ENCODE results near the gene RABGEF1.
"Not testable (repeated sequence)": the region's sequence is repeated elsewhere in the genome, so short reads cannot be mapped to it uniquely, and the experiment has no call there.

The RABGEF1 gene

GRCh38 chr7:66725843-66726242 lies 14.7 kb upstream of the RABGEF1 start:
- Mint-ChIP-seq H3K4me3 (no peak overlapping the region), H3K27me3 (no peaks in the 10 kb centered on the region), H3K9me3 (peaks cover 12 to 18% of the 10 kb centered on the region in 2 donors), H3K4me1 (no peaks in the 10 kb centered on the region), H3K27ac (no peak overlapping the region)
- DNase-seq (no peak), ATAC-seq (no peak)

- DNase-seq = no peak
- H3K4me1 Mint-ChIP-seq = no peaks in the 10 kb centered on the region
- H3K4me3 Mint-ChIP-seq = no peak overlapping the region
- no peak overlapping the region for H3K27ac Mint-ChIP-seq
- H3K27me3 Mint-ChIP-seq = no peaks in the 10 kb centered on the region
- H3K9me3 Mint-ChIP-seq = peaks cover 12 to 18% of the 10 kb centered on the region in 2 donors
- no peak for ATAC-seq
Observed at GRCh38 chr7:66727058-66727457, 13.5 kb upstream of the RABGEF1 start.

GRCh38 chr7:66728571-66728970 lies 12.0 kb upstream of the RABGEF1 start:
- Mint-ChIP-seq H3K27ac (peak overlapping the region in 1 of 2 donors; percentile 6), H3K27me3 (no peaks in the 10 kb centered on the region), H3K4me1 (no peaks in the 10 kb centered on the region), H3K9me3 (peaks cover 12 to 18% of the 10 kb centered on the region in 2 donors), H3K4me3 (no peak overlapping the region)
- DNase-seq = no peak
- ATAC-seq = no peak

GRCh38 chr7:66729274-66729673 lies 11.3 kb upstream of the RABGEF1 start:
- Mint-ChIP-seq H3K4me1 (no peaks in the 10 kb centered on the region), H3K27ac (no peak overlapping the region)

DNA sequence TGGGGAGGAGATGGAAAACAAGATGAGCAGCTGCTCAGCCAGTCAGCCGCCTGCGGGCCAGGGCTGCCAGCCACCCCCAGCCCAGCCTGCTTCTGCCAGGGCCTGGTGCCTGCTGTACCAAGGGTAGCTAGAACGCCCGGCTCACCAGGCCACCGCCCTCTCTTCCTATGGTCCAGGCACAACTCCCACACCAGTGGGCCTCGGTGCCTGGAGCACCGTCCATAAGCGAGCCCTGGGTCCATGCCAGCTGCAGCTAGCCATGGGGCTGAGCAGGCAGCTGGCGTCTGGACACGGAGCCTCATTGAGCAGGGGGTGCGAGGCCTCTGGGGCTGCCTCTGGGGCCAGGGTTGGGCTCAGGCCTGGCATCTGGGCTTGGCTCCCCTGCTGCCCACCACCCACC lies 8.5 kb upstream of the RABGEF1 start:
- no peaks in the 10 kb centered on the region for H3K27me3 Mint-ChIP-seq
- DNase-seq (no peak), ATAC-seq (peak; percentile 38)
- H3K27ac Mint-ChIP-seq = no peak overlapping the region
- H3K4me3 Mint-ChIP-seq = no peak overlapping the region
- H3K4me1 Mint-ChIP-seq = peaks cover 18% of the 10 kb centered on the region
- H3K9me3 Mint-ChIP-seq = peaks cover 16 to 17% of the 10 kb centered on the region in 2 donors

More at GRCh38 chr7:66729274-66729673, 11.3 kb upstream of the RABGEF1 start:
- DNase-seq (no peak), ATAC-seq (no peak)
- Mint-ChIP-seq H3K9me3 (peaks cover 8 to 12% of the 10 kb centered on the region in 2 donors), H3K4me3 (no peak overlapping the region), H3K27me3 (no peaks in the 10 kb centered on the region)

DNA sequence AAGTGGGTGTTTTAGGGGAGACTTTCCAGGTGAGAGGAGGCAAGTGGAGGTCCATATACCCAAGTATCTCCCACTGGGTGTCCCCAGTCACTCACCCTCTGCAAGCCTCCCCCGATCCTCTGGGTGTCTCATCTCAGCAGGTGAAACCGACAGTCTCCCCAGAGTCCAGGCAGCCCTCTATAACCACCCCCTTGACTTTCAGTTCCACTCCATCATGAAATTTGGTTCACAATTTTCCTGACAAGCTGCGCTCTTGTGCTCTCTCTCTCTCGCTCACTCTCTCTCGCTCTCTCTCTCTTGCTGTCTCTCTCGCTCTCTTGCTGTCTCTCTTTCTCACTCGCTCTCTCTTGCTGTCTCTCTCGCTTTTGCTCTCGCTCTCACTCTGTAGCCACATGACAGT lies 8.1 kb upstream of the RABGEF1 start:
- ATAC-seq = peak; percentile 30
- H3K4me3 Mint-ChIP-seq = no peak overlapping the region

GRCh38 chr7:66734006-66734405 lies 6.5 kb upstream of the RABGEF1 start:
- Mint-ChIP-seq H3K27me3 (no peaks in the 10 kb centered on the region), H3K9me3 (peaks cover 16 to 17% of the 10 kb centered on the region in 2 donors), H3K4me3 (no peak overlapping the region), H3K4me1 (peaks cover 27% of the 10 kb centered on the region), H3K27ac (no peak overlapping the region)
- DNase-seq (no peak), ATAC-seq (no peak)

More for the DNA sequence above, 8.1 kb upstream of the RABGEF1 start:
- Mint-ChIP-seq H3K9me3 (peaks cover 16 to 17% of the 10 kb centered on the region in 2 donors), H3K4me1 (peaks cover 22% of the 10 kb centered on the region), H3K27me3 (no peaks in the 10 kb centered on the region), H3K27ac (no peak overlapping the region)
- DNase-seq = no peak

DNA sequence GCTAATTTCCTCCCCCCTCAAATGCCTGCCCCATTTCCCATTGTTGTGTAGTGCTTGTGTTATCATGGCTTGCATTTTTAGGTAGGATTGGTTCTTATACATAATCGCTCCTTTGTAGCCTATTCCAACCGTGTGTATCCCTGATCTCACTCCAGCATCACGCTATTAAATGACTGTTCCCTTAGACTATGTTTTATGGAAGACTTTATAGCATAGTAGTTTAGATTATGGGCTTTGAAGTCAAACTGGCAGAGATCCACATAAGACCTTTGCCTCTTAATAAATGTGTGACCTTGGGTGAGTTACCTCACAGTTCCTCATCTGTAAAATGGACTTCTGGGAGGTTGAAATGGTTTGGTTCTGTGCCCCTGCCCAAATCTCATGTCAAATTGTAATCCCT lies 5.4 kb upstream of the RABGEF1 start:
- DNase-seq = no peak
- Mint-ChIP-seq H3K27ac (peak overlapping the region in 1 of 2 donors; percentile 69), H3K4me1 (peaks cover 35% of the 10 kb centered on the region), H3K9me3 (peaks cover 16 to 17% of the 10 kb centered on the region in 2 donors), H3K27me3 (no peaks in the 10 kb centered on the region), H3K4me3 (no peak overlapping the region)
- ATAC-seq = no peak

GRCh38 chr7:66735850-66736249 lies 4.7 kb upstream of the RABGEF1 start:
- peaks cover 16 to 17% of the 10 kb centered on the region in 2 donors for H3K9me3 Mint-ChIP-seq
- ATAC-seq = no peak
- no peak for DNase-seq
- no peaks in the 10 kb centered on the region for H3K27me3 Mint-ChIP-seq
- H3K27ac Mint-ChIP-seq = no peak overlapping the region
- no peak overlapping the region for H3K4me3 Mint-ChIP-seq
- H3K4me1 Mint-ChIP-seq = peaks cover 36% of the 10 kb centered on the region

DNA sequence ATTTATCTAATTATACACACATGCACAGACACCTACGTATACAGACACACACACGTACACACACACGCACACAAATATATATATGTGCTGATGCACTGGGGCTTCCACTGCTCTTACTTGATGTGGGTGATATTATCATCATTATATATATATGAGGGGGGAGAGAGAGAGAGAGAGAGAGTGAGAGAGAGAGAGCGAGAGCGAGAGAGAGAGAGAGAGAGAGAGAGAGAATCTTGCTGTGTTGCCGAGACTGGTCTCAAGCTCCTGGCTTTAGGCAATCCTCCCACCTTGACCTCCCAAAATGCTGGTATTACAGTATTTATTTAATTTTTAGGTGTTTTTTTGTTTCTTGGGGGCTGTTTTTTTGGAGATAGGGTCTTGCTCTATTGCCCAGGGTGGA lies 3.6 kb upstream of the RABGEF1 start:
- H3K4me3 Mint-ChIP-seq = no peak overlapping the region
- no peak for DNase-seq
- peaks cover 16 to 17% of the 10 kb centered on the region in 2 donors for H3K9me3 Mint-ChIP-seq
- no peak for ATAC-seq
- H3K27me3 Mint-ChIP-seq = no peaks in the 10 kb centered on the region
- peak overlapping the region in 1 of 2 donors; percentile 34 for H3K27ac Mint-ChIP-seq
- H3K4me1 Mint-ChIP-seq = peaks cover 45% of the 10 kb centered on the region

- peak overlapping the region in 1 of 2 donors; percentile 16 for H3K27ac Mint-ChIP-seq
- H3K27me3 Mint-ChIP-seq = no peaks in the 10 kb centered on the region
- ATAC-seq (no peak), DNase-seq (no peak)
- H3K9me3 Mint-ChIP-seq = peaks cover 16 to 17% of the 10 kb centered on the region in 2 donors
- peaks cover 53% of the 10 kb centered on the region for H3K4me1 Mint-ChIP-seq
- no peak overlapping the region for H3K4me3 Mint-ChIP-seq
Observed at GRCh38 chr7:66737667-66738066, 2.9 kb upstream of the RABGEF1 start.

- DNase-seq = no peak
- no peak for ATAC-seq
- Mint-ChIP-seq H3K27ac (peak overlapping the region; percentile 96 to 99), H3K4me3 (peak overlapping the region; percentile 96 to 99), H3K4me1 (peaks cover 65% of the 10 kb centered on the region), H3K27me3 (no peaks in the 10 kb centered on the region), H3K9me3 (peaks cover 16 to 17% of the 10 kb centered on the region in 2 donors)
Observed at GRCh38 chr7:66739477-66739876, 1.1 kb upstream of the RABGEF1 start.

DNA sequence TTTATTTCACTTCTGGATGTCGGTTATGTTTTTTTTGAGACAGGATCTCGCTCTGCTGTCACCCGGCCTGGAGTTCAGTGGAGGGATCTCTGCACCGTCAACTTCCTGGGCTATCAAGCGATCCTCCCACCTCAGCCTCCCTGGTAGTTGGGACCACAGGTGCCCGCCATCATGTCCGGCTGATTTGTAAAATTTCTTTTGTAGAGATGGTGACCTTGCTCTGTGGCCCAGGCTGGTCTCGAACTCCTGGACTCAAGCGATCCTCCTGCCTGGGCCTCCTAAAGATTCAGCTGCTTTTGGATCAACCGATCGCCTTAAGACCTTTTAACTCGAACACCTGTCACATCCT lies 606 bp upstream of the RABGEF1 start:
- H3K27ac Mint-ChIP-seq = peak overlapping the region; percentile 96 to 99
- no peaks in the 10 kb centered on the region for H3K27me3 Mint-ChIP-seq
- H3K4me1 Mint-ChIP-seq = peaks cover 65% of the 10 kb centered on the region
- peaks cover 16 to 17% of the 10 kb centered on the region in 2 donors for H3K9me3 Mint-ChIP-seq
- ATAC-seq (peak; percentile 6), DNase-seq (no peak)
- peak overlapping the region; percentile 96 to 99 for H3K4me3 Mint-ChIP-seq

DNA sequence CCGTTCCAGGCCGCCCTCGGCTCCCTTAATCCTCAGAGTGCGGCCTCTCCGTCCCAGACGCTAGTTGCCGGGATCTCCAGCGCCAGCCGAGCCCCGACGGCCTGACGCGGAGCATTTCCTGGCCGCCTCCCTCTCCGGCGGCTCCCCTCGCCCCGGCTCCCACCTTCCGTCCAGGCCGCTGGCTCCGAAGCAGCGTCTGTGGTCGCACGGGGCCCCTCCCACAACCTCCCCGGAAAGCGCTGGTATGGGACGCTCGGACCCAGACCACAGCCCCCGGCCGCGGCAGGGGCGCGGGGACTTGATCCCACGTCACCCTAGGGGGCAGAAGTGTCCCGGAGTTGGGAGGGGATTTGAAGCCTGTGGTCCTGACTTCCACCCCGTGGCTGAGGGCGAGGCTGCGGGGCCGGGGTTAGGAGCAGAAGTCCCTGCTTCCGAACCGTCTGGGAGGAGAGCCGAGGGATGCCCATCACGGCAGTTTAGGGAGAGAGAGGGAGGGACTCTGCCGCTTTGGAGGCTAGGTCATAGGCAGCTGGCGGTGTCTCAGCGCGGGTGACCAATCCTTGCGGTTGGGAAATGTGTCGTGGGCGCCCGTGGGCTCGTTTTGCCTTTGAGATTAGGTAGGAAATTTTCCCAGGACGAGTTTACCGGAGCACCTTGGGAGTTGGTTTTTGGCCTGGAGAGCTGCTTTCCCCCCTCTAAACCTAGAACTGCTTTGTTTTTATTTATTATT lies 612 bp downstream of the RABGEF1 start:
- Mint-ChIP-seq H3K4me3 (peak overlapping the region; percentile 96 to 99), H3K4me1 (peaks cover 55% of the 10 kb centered on the region), H3K27ac (peak overlapping the region in 1 of 2 donors; percentile 99)
- not testable (repeated sequence) for H3K27me3 Mint-ChIP-seq, H3K9me3 Mint-ChIP-seq
- ATAC-seq (peak; percentile 52), DNase-seq (peak; percentile 48 to 57)

- peak overlapping the region; percentile 96 to 99 for H3K4me3 Mint-ChIP-seq
- H3K27ac Mint-ChIP-seq = no peak overlapping the region
- no peaks in the 10 kb centered on the region for H3K9me3 Mint-ChIP-seq
- H3K27me3 Mint-ChIP-seq = no peaks in the 10 kb centered on the region
- no peak for DNase-seq
- ATAC-seq = no peak
- peaks cover 50% of the 10 kb centered on the region for H3K4me1 Mint-ChIP-seq
Observed at GRCh38 chr7:66741710-66742049, 1.1 kb downstream of the RABGEF1 start.

DNA sequence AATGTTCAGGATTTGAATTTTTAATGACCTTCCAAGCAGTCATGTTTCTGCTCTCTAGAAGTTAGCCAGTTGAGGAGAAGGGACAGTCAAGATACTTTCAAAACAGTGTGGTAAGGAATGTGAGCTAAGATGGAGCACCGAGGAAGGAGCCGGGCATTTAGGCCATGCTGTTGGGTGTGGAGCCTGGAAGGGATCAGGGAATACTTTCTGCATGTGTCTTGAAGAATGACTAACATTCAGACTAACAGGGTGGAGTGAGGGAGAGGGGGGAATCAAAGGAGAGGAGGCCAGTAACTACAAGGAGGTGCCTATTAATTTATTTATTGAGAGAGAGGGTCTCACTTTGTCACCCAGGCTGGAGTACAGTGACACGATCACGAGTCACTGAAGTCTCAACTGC lies 1.8 kb downstream of the RABGEF1 start:
- DNase-seq, ATAC-seq: not testable (repeated sequence)

GRCh38 chr7:66743920-66744319 lies 3.4 kb downstream of the RABGEF1 start:
- no peaks in the 10 kb centered on the region for H3K9me3 Mint-ChIP-seq
- DNase-seq = no peak
- H3K27ac Mint-ChIP-seq = no peak overlapping the region
- peaks cover 48% of the 10 kb centered on the region for H3K4me1 Mint-ChIP-seq
- ATAC-seq = no peak
- H3K4me3 Mint-ChIP-seq = no peak overlapping the region
- H3K27me3 Mint-ChIP-seq = no peaks in the 10 kb centered on the region

More for the DNA sequence above, 1.8 kb downstream of the RABGEF1 start:
- not testable (repeated sequence) for H3K9me3 Mint-ChIP-seq, H3K27me3 Mint-ChIP-seq, H3K27ac Mint-ChIP-seq
- Mint-ChIP-seq H3K4me3 (peak overlapping the region in 1 of 2 donors; percentile 22), H3K4me1 (peaks cover 44% of the 10 kb centered on the region)

All from stimulated activated naive CD8-positive, alpha-beta T cell treated with anti-CD3 and anti-CD28 coated beads, Interleukin-15, amount 100 ng/mL, for 72 hours (primary cell).